ENCODE measurements around the gene REC8. TPM values are rescaled to one million over a fixed set of nuclear protein-coding genes. Genes with fewer than 3 reads are reported as not detected.

Gene REC8
- total and polyA plus RNA-seq, 2 of the 13 experiments (the other 11 are each of a cell fraction or from before 2014, with no cell fraction given) = 3.4 to 14.7 TPM

DNA sequence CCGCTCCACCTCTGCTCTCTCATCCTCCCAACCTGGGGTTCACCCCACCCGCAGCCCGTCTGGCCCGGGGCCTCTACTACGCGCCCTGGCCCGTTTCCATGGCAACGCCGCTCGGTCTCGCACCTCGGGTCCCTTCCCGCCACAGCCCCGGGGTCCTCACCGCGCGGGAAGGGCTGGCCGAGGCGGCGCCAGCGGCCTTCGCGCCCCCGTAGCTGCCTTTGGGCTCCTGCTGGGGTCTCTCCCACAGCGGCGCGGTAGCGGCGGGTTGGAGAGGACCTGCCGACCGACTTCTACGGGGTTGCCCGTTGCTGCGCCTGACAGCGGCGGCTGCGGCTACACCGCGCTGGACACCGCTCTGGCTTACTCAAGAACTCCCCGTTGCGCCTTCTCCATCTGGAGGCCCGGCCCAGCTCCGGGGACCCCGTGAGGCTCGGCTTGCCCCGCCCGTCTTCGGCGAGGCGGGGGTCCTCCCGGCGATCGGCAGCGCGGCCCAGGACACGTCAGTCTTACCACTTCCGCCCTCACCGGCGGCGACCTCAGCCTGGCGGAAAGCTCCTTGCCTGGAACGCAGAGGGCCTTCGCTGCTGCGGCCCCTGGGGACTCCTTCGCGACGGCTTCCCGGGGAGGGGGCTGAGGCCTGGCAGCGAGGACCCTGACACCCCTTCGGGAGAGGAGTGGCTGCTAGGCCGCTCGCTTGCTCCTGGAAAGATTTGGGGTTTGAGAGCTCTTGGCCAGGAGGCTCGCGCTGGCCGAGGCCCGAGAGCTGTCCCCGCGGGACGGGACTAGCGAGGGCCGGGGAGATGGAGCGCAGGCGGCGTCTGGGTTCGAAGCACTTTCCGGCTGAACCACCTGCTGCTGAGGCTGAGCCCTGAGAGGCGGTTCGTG, 23.5 kb downstream of the REC8 start, which contains the start of gene TM9SF1 (continued):
- TF ChIP-seq ZNF839 (CRISPR knock-in tag; IDR thresholded peaks at IDR 0.05; ENCODE audit: borderline replicate concordance) = peak; percentile 100
- no peak for TF ChIP-seq ZNF496 (CRISPR knock-in tag; IDR thresholded peaks at IDR 0.05; ENCODE audit: insufficient replicate concordance)
- TF ChIP-seq RFX5 (IDR thresholded peaks at IDR 0.05; ENCODE audit: low read depth, low read length) = 0 out of 2 replicates have a peak, but pooled peaks have one; percentile 42
- no peak; the same call in 1 of the 2 replicates for TF ChIP-seq HNF4A (CRISPR knock-in tag; IDR thresholded peaks at IDR 0.05)
- TF ChIP-seq ZNF354B (CRISPR knock-in tag; IDR thresholded peaks at IDR 0.05) = peak; percentile 98
- TF ChIP-seq CCDC6 (CRISPR knock-in tag; IDR thresholded peaks at IDR 0.05) = no peak
- 0 out of 2 replicates have a peak, but pooled peaks have one; percentile 42 for TF ChIP-seq SIX1 (CRISPR knock-in tag; IDR thresholded peaks at IDR 0.05; ENCODE audit: borderline replicate concordance)
- peak; percentile 92 for TF ChIP-seq RXRA (CRISPR knock-in tag; IDR thresholded peaks at IDR 0.05)
- peak; percentile 99 for TF ChIP-seq ZNF790 (CRISPR knock-in tag; IDR thresholded peaks at IDR 0.05; ENCODE audit: borderline replicate concordance)
- TF ChIP-seq, protein P1, sequence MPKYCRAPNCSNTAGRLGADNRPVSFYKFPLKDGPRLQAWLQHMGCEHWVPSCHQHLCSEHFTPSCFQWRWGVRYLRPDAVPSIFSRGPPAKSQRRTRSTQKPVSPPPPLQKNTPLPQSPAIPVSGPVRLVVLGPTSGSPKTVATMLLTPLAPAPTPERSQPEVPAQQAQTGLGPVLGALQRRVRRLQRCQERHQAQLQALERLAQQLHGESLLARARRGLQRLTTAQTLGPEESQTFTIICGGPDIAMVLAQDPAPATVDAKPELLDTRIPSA (CRISPR knock-in tag; IDR thresholded peaks at IDR 0.05; ENCODE audit: borderline replicate concordance) = peak; percentile 99
- TF ChIP-seq, protein P2, sequence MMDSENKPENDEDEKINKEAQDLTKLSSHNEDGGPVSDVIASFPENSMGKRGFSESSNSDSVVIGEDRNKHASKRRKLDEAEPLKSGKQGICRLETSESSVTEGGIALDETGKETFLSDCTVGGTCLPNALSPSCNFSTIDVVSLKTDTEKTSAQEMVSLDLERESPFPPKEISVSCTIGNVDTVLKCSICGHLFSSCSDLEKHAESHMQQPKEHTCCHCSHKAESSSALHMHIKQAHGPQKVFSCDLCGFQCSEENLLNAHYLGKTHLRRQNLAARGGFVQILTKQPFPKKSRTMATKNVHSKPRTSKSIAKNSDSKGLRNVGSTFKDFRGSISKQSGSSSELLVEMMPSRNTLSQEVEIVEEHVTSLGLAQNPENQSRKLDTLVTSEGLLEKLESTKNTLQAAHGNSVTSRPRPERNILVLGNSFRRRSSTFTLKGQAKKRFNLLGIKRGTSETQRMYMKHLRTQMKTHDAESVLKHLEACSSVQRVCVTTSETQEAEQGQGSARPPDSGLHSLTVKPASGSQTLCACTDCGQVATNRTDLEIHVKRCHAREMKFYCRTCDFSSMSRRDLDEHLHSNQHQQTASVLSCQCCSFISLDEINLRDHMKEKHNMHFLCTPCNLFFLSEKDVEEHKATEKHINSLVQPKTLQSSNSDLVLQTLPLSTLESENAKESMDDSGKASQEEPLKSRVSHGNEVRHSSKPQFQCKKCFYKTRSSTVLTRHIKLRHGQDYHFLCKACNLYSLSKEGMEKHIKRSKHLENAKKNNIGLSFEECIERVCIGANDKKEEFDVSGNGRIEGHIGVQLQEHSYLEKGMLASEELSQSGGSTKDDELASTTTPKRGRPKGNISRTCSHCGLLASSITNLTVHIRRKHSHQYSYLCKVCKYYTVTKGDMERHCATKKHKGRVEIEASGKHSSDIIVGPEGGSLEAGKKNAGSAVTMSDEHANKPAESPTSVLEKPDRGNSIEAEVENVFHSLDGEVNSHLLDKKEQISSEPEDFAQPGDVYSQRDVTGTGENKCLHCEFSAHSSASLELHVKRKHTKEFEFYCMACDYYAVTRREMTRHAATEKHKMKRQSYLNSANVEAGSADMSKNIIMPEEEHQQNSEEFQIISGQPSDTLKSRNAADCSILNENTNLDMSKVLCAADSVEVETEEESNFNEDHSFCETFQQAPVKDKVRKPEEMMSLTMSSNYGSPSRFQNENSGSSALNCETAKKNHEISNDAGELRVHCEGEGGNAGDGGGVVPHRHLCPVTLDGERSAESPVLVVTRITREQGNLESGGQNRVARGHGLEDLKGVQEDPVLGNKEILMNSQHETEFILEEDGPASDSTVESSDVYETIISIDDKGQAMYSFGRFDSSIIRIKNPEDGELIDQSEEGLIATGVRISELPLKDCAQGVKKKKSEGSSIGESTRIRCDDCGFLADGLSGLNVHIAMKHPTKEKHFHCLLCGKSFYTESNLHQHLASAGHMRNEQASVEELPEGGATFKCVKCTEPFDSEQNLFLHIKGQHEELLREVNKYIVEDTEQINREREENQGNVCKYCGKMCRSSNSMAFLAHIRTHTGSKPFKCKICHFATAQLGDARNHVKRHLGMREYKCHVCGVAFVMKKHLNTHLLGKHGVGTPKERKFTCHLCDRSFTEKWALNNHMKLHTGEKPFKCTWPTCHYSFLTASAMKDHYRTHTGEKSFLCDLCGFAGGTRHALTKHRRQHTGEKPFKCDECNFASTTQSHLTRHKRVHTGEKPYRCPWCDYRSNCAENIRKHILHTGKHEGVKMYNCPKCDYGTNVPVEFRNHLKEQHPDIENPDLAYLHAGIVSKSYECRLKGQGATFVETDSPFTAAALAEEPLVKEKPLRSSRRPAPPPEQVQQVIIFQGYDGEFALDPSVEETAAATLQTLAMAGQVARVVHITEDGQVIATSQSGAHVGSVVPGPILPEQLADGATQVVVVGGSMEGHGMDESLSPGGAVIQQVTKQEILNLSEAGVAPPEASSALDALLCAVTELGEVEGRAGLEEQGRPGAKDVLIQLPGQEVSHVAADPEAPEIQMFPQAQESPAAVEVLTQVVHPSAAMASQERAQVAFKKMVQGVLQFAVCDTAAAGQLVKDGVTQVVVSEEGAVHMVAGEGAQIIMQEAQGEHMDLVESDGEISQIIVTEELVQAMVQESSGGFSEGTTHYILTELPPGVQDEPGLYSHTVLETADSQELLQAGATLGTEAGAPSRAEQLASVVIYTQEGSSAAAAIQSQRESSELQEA (CRISPR knock-in tag; IDR thresholded peaks at IDR 0.05; ENCODE audit: not compliant biosample characterization) = peak; percentile 100
- TF ChIP-seq DMAP1 (CRISPR knock-in tag; IDR thresholded peaks at IDR 0.05) = peak; percentile 100
- peak; percentile 99 for TF ChIP-seq ZNF230 (CRISPR knock-in tag; IDR thresholded peaks at IDR 0.05)
- TF ChIP-seq ZEB1 (IDR thresholded peaks at IDR 0.05; ENCODE audit: insufficient replicate concordance, low read depth) = no peak
- TF ChIP-seq, protein P3, sequence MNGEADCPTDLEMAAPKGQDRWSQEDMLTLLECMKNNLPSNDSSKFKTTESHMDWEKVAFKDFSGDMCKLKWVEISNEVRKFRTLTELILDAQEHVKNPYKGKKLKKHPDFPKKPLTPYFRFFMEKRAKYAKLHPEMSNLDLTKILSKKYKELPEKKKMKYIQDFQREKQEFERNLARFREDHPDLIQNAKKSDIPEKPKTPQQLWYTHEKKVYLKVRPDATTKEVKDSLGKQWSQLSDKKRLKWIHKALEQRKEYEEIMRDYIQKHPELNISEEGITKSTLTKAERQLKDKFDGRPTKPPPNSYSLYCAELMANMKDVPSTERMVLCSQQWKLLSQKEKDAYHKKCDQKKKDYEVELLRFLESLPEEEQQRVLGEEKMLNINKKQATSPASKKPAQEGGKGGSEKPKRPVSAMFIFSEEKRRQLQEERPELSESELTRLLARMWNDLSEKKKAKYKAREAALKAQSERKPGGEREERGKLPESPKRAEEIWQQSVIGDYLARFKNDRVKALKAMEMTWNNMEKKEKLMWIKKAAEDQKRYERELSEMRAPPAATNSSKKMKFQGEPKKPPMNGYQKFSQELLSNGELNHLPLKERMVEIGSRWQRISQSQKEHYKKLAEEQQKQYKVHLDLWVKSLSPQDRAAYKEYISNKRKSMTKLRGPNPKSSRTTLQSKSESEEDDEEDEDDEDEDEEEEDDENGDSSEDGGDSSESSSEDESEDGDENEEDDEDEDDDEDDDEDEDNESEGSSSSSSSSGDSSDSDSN (CRISPR knock-in tag; IDR thresholded peaks at IDR 0.05) = peak; percentile 100

Measured in HepG2 (cell line).